K562 (cell line): ENCODE measurements around the gene NR3C1. TPM values are rescaled to one million over a fixed set of nuclear protein-coding genes. Genes with fewer than 3 reads are reported as not detected.
A peak's percentile ranks its signal among the peaks of the same experiment; 100 is the strongest.

Experiments used
- CBFB ChIP-seq: sonication (generic); formaldehyde crosslinking; IDR thresholded peaks from 2 replicates; pipeline ENCODE4 v1.4.0; 2020; ENCODE audit warnings: mild to moderate bottlenecking, missing genetic modification reagents
- CTBP1 ChIP-seq: fragments of 450-650 bp; IDR thresholded peaks from 2 replicates; pipeline ENCODE4 v1.6.1; 2016; ENCODE audit warnings: borderline replicate concordance
- HNRNPK ChIP-seq: fragments of 200-400 bp; formaldehyde crosslinking; IDR thresholded peaks from one replicate; pipeline ENCODE4 v1.6.1; 2018; ENCODE audit warnings: mild to moderate bottlenecking, low read depth, low read length; ENCODE audit not compliant: poor library complexity, severe bottlenecking
- HNRNPUL1 ChIP-seq: fragments of 200-400 bp; formaldehyde crosslinking; IDR thresholded peaks from 2 replicates; pipeline ENCODE4 v1.6.1; 2017; ENCODE audit warnings: low read length
- ILK ChIP-seq: fragments of 450-650 bp; IDR thresholded peaks from 2 replicates; pipeline ENCODE4 v1.6.1; 2016; ENCODE audit warnings: missing genetic modification characterization, low read depth, mild to moderate bottlenecking, missing compliant biosample characterization, moderate library complexity, borderline replicate concordance
- KLF6 ChIP-seq: fragments of 250-450 bp; sonication (Bioruptor Pico); IDR thresholded peaks from 2 replicates; pipeline ENCODE4 v1.4.0; 2020; ENCODE audit warnings: mild to moderate bottlenecking, moderate library complexity, borderline replicate concordance
- MYC ChIP-seq, 2 experiments: fragments of 250-450 bp in 1 of 2; sonication (Bioruptor Pico) in 1 of 2; IDR thresholded peaks; 2 replicates each; pipeline versions ENCODE4 v1.5.1 to v1.6.1; 2012 to 2021; ENCODE audit warnings: low read depth in 2 of 2, borderline replicate concordance in 1 of 2, improper control_type of control experiment in 1 of 2, low read length in 1 of 2, mild to moderate bottlenecking in 1 of 2, moderate library complexity in 1 of 2
- NBN ChIP-seq: fragments of 450-650 bp; IDR thresholded peaks from 2 replicates; pipeline ENCODE4 v1.6.1; 2016; ENCODE audit warnings: low read depth, mild to moderate bottlenecking
- NCOA6 ChIP-seq: fragments of 450-650 bp; IDR thresholded peaks from 2 replicates; pipeline ENCODE4 v1.6.1; 2017; ENCODE audit warnings: mild to moderate bottlenecking
- RAD51 ChIP-seq: fragments of 450-650 bp; IDR thresholded peaks from 2 replicates; pipeline ENCODE4 v1.7.1; 2016; ENCODE audit warnings: low read depth, mild to moderate bottlenecking, borderline replicate concordance
- SRSF3 ChIP-seq: fragments of 200-400 bp; formaldehyde crosslinking; IDR thresholded peaks from 2 replicates; pipeline ENCODE4 v1.6.1; 2016; ENCODE audit warnings: mild to moderate bottlenecking, low read length, moderate library complexity; ENCODE audit not compliant: insufficient read depth
- SRSF9 ChIP-seq: fragments of 200-400 bp; formaldehyde crosslinking; IDR thresholded peaks from 2 replicates; pipeline ENCODE4 v1.6.1; 2017; ENCODE audit warnings: low read depth, low read length, borderline replicate concordance
- XRCC5 ChIP-seq: fragments of 200-400 bp; formaldehyde crosslinking; IDR thresholded peaks from 2 replicates; pipeline ENCODE4 v1.6.1; 2017; ENCODE audit warnings: low read depth, mild to moderate bottlenecking, low read length
- ZKSCAN8 ChIP-seq: fragments of 200-800 bp; sonication (Bioruptor generic); IDR thresholded peaks from 2 replicates; pipeline ENCODE4 v1.6.1; 2016; ENCODE audit warnings: missing genetic modification characterization, missing compliant biosample characterization
- ZNF124 ChIP-seq: sonication (generic); formaldehyde crosslinking; IDR thresholded peaks from 2 replicates; pipeline ENCODE4 v1.8.1; 2022; ENCODE audit warnings: missing genetic modification reagents
- ZNF165 ChIP-seq: fragments of 250-450 bp; sonication (Bioruptor Pico); IDR thresholded peaks from 2 replicates; pipeline ENCODE4 v1.4.0; 2020; ENCODE audit warnings: borderline replicate concordance
- ZNF263 ChIP-seq: sonication (generic); formaldehyde crosslinking; IDR thresholded peaks from 2 replicates; pipeline ENCODE4 v1.8.0; 2022; ENCODE audit warnings: mild to moderate bottlenecking, missing genetic modification reagents, borderline replicate concordance
- ZNF583 ChIP-seq: fragments of 250-450 bp; sonication (Bioruptor Pico); IDR thresholded peaks from 2 replicates; pipeline ENCODE4 v1.4.0; 2020
- ZNF740 ChIP-seq, 3 experiments: fragments of 200-800 bp in 1 of 3; sonication (Bioruptor generic) in 1 of 3; sonication (generic) in 1 of 3; formaldehyde crosslinking in 1 of 3; IDR thresholded peaks; 2 replicates each; pipeline versions ENCODE4 v1.6.1 to v1.8.0; 2016 to 2022; ENCODE audit warnings: mild to moderate bottlenecking in 2 of 3, missing compliant biosample characterization in 2 of 3, missing genetic modification characterization in 2 of 3, missing genetic modification reagents in 1 of 3
- polyA plus RNA-seq, 8 experiments: library from polyadenylated mRNA; depleted of rRNA in 4 of 8; stranded (reverse) in 5 of 8; unstranded in 3 of 8; fragments of >200 nt; fragmentation: Nextera tagmentation in 2 of 8; fragmentation: Illumina TruSeq in 1 of 8; extraction: Ambion mirVana in 2 of 8; extraction: Trizol in 1 of 8; gene quantifications; 2 replicates each; pipeline versions ENCODE4 v1.2.1 to v1.2.3, GENCODE V29; 2011 to 2014; ENCODE audit warnings: inconsistent platforms in 1 of 8, missing spikeins in 1 of 8
- total RNA-seq, 7 experiments: library from RNA; depleted of rRNA in 6 of 7; stranded (reverse); fragments of >200 nt in 6 of 7; fragmentation: Illumina TruSeq in 2 of 7; extraction: Trizol in 2 of 7; gene quantifications; 2 replicates each; pipeline versions ENCODE4 v1.2.1 to v1.2.3, GENCODE V29; 2011 to 2021; ENCODE audit warnings: low replicate concordance in 1 of 7
- TF ChIP-seq, protein P1 (sequence below), 3 experiments: IDR thresholded peaks in 2 of 3; conservative IDR thresholded peaks in 1 of 3; 2 replicates each; pipeline ENCODE4 v1.5.1; 2011 to 2012; ENCODE audit warnings: low read length in 3 of 3, mild to moderate bottlenecking in 3 of 3, control low read depth in 2 of 3, improper control_type of control experiment in 1 of 3, inconsistent platforms in 1 of 3, low read depth in 1 of 3, mixed read lengths in 1 of 3, moderate library complexity in 1 of 3; ENCODE audit not compliant: insufficient read depth in 2 of 3
- TF ChIP-seq, protein P2 (sequence below): sonication (generic); formaldehyde crosslinking; IDR thresholded peaks from 2 replicates; pipeline ENCODE4 v1.8.0; 2023; ENCODE audit warnings: mild to moderate bottlenecking, missing genetic modification reagents

The NR3C1 gene
- total and polyA plus RNA-seq, 9 of the 15 experiments (the other 6 are each of a cell fraction or from before 2014, with no cell fraction given): 8.2 to 36.0 (median 15.0) TPM

DNA sequence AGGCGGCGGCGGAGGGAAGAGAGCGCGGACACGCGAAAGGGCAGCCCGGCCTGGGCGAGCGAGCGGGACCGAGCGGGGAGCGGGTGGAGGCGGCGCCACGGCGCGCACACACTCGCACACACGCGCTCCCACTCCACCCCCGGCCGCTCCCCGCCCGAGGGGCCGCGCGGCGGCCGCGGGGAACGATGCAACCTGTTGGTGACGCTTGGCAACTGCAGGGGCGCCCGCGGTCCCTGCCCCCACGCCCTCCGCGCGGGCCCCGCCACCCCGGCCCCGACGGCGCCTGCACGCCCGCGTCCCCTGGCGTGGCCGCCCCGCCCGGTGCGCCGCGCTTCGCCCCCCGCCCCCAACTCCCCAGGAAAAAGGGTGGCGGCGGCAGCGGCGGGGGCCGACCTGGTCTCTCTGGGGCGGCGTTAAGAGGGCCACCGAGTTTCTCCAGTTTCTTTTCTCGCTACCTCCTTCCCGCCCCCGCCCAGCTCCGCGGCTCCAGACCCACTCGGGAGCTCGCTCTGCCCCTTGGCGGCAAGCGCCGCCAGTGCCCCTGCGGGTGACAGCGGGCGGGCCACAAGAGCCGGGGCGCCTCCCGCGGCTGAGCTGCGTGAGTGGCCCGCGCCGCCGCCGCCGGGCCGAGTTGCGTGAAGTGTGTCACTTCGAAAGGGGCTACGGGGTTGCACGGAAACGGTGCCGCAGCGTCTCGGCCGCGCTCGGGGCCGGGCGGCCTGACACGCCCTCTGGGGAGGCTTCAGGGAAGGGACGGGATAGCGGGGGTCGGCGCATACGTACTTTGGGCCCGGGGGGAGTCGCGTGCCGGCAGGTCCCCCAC, at the start of gene NR3C1 (continued):
- no peak for TF ChIP-seq SRSF3
- no peak for TF ChIP-seq ZKSCAN8 (CRISPR knock-in tag)
- TF ChIP-seq CBFB (CRISPR knock-in tag): no peak
- TF ChIP-seq NCOA6: peak; percentile 70
- TF ChIP-seq, protein P1, sequence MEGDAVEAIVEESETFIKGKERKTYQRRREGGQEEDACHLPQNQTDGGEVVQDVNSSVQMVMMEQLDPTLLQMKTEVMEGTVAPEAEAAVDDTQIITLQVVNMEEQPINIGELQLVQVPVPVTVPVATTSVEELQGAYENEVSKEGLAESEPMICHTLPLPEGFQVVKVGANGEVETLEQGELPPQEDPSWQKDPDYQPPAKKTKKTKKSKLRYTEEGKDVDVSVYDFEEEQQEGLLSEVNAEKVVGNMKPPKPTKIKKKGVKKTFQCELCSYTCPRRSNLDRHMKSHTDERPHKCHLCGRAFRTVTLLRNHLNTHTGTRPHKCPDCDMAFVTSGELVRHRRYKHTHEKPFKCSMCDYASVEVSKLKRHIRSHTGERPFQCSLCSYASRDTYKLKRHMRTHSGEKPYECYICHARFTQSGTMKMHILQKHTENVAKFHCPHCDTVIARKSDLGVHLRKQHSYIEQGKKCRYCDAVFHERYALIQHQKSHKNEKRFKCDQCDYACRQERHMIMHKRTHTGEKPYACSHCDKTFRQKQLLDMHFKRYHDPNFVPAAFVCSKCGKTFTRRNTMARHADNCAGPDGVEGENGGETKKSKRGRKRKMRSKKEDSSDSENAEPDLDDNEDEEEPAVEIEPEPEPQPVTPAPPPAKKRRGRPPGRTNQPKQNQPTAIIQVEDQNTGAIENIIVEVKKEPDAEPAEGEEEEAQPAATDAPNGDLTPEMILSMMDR (IDR thresholded peaks at IDR 0.05 in 2 of 3, conservative IDR thresholded peaks at IDR 0.05 in 1 of 3; ENCODE audit: insufficient read depth in 2 of 3, low read depth in 1 of 3, low read length in 3 of 3): peak; percentile 32 to 82 (median 66)
- TF ChIP-seq MYC (IDR thresholded peaks at IDR 0.05; ENCODE audit: low read depth, low read length): peak; percentile 72
- no peak for TF ChIP-seq MYC (CRISPR knock-in tag; IDR thresholded peaks at IDR 0.05; ENCODE audit: borderline replicate concordance, low read depth)
- TF ChIP-seq SRSF9: no peak
- TF ChIP-seq ZNF165 (CRISPR knock-in tag): no peak
- TF ChIP-seq ZNF583 (CRISPR knock-in tag): no peak
- no peak for TF ChIP-seq KLF6 (CRISPR knock-in tag)
- no peak for TF ChIP-seq RAD51
- TF ChIP-seq CTBP1: peak; percentile 90
- TF ChIP-seq ILK (tag): no peak
- peak; percentile 11 for TF ChIP-seq HNRNPK
- no peak for TF ChIP-seq HNRNPUL1
- no peak for TF ChIP-seq ZNF740 (CRISPR knock-in tag; IDR thresholded peaks at IDR 0.05)
- no peak for TF ChIP-seq ZNF740 (tag; IDR thresholded peaks at IDR 0.05)
- no peak for TF ChIP-seq ZNF124 (CRISPR knock-in tag)
- TF ChIP-seq, protein P2, sequence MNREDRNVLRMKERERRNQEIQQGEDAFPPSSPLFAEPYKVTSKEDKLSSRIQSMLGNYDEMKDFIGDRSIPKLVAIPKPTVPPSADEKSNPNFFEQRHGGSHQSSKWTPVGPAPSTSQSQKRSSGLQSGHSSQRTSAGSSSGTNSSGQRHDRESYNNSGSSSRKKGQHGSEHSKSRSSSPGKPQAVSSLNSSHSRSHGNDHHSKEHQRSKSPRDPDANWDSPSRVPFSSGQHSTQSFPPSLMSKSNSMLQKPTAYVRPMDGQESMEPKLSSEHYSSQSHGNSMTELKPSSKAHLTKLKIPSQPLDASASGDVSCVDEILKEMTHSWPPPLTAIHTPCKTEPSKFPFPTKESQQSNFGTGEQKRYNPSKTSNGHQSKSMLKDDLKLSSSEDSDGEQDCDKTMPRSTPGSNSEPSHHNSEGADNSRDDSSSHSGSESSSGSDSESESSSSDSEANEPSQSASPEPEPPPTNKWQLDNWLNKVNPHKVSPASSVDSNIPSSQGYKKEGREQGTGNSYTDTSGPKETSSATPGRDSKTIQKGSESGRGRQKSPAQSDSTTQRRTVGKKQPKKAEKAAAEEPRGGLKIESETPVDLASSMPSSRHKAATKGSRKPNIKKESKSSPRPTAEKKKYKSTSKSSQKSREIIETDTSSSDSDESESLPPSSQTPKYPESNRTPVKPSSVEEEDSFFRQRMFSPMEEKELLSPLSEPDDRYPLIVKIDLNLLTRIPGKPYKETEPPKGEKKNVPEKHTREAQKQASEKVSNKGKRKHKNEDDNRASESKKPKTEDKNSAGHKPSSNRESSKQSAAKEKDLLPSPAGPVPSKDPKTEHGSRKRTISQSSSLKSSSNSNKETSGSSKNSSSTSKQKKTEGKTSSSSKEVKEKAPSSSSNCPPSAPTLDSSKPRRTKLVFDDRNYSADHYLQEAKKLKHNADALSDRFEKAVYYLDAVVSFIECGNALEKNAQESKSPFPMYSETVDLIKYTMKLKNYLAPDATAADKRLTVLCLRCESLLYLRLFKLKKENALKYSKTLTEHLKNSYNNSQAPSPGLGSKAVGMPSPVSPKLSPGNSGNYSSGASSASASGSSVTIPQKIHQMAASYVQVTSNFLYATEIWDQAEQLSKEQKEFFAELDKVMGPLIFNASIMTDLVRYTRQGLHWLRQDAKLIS (CRISPR knock-in tag): no peak
- no peak for TF ChIP-seq NBN
- TF ChIP-seq XRCC5: no peak
- no peak for TF ChIP-seq ZNF263 (CRISPR knock-in tag)
